HG02588 (cell line): Measurements from ENCODE around the gene CLK3.
"Not testable (repeated sequence)": the region's sequence is repeated elsewhere in the genome, so short reads cannot be mapped to it uniquely, and the experiment has no call there.

Experiments used
- ATAC-seq: cut with Tn5 transposase; IDR thresholded peaks from one replicate; pipeline ENCODE4 v1.9.1; 2021; ENCODE audit warnings: mild to moderate bottlenecking, moderate library complexity; ENCODE audit not compliant: unreplicated experiment

Gene CLK3

GRCh38 chr15:74615508-74616365 is at the start of gene CLK3:
CLK3 (plus strand) TSS chr15:74615836; CDS start chr15:74619197, 3,361 bp downstream.
- peak; percentile 75 for ATAC-seq

GRCh38 chr15:74568594-74568993 is 47.0 kb upstream of the CLK3 start:
- no peak for ATAC-seq

GRCh38 chr15:74569731-74570070 is 45.9 kb upstream of the CLK3 start:
- no peak for ATAC-seq

GRCh38 chr15:74571191-74571590 is 44.4 kb upstream of the CLK3 start:
- ATAC-seq, result no peak

GRCh38 chr15:74573987-74574386 is 41.6 kb upstream of the CLK3 start:
- no peak for ATAC-seq

- no peak for ATAC-seq
Measured at GRCh38 chr15:74578496-74578994, 37.1 kb upstream of the CLK3 start.

GRCh38 chr15:74579001-74579400 is 36.6 kb upstream of the CLK3 start:
- no peak for ATAC-seq

GRCh38 chr15:74580538-74581350 is 34.9 kb upstream of the CLK3 start:
- no peak for ATAC-seq

GRCh38 chr15:74584204-74584603 is 31.4 kb upstream of the CLK3 start:
- no peak for ATAC-seq

- ATAC-seq, result no peak
Measured at GRCh38 chr15:74584779-74585178, 30.9 kb upstream of the CLK3 start.

GRCh38 chr15:74585191-74585590 is 30.4 kb upstream of the CLK3 start:
- ATAC-seq, result no peak

GRCh38 chr15:74585857-74586256 is 29.8 kb upstream of the CLK3 start:
- no peak for ATAC-seq

- ATAC-seq, result no peak
Measured at GRCh38 chr15:74589826-74590225, 25.8 kb upstream of the CLK3 start.

GRCh38 chr15:74592222-74592621 is 23.4 kb upstream of the CLK3 start:
- ATAC-seq, result no peak

GRCh38 chr15:74593122-74593521 is 22.5 kb upstream of the CLK3 start:
- no peak for ATAC-seq

GRCh38 chr15:74594455-74594854 is 21.2 kb upstream of the CLK3 start:
- no peak for ATAC-seq

- ATAC-seq, result no peak
Measured at GRCh38 chr15:74595271-74595670, 20.4 kb upstream of the CLK3 start.

- ATAC-seq, result not testable (repeated sequence)
Measured at GRCh38 chr15:74596736-74597135, 18.9 kb upstream of the CLK3 start.

GRCh38 chr15:74597146-74597705 is 18.4 kb upstream of the CLK3 start:
- not testable (repeated sequence) for ATAC-seq

GRCh38 chr15:74598126-74598842 is 17.4 kb upstream of the CLK3 start:
- ATAC-seq, result peak; percentile 86

- ATAC-seq, result no peak
Measured at GRCh38 chr15:74599156-74599555, 16.5 kb upstream of the CLK3 start.
